ENCODE measurements around the gene SNRPA.

Gene SNRPA

GRCh38 chr19:40800339-40800996 is 49.5 kb downstream of the SNRPA start:
- in situ Hi-C loops (cut with MboI; ENCODE audit: low sequenced_read_pairs): loop anchor here (25.0 kb wide), 1 partner anchor 337 kb away; no protein-coding TSS in a partner anchor

- in situ Hi-C loops (cut with MboI; ENCODE audit: low sequenced_read_pairs): loop anchor here (25.0 kb wide), 1 partner anchor 336 kb away; no protein-coding TSS in a partner anchor
Observed at GRCh38 chr19:40800997-40801377, 50.0 kb downstream of the SNRPA start.

GRCh38 chr19:40801426-40802299 is 50.7 kb downstream of the SNRPA start:
- in situ Hi-C loops (cut with MboI; ENCODE audit: low sequenced_read_pairs): loop anchor here (25.0 kb wide), 1 partner anchor 336 kb away; no protein-coding TSS in a partner anchor

- in situ Hi-C loops (cut with MboI; ENCODE audit: low sequenced_read_pairs): loop anchor here (25.0 kb wide), 1 partner anchor 335 kb away; no protein-coding TSS in a partner anchor
Observed at GRCh38 chr19:40802300-40803169, 51.5 kb downstream of the SNRPA start.

- in situ Hi-C loops (cut with MboI; ENCODE audit: low sequenced_read_pairs): loop anchor here (25.0 kb wide), 1 partner anchor 334 kb away; no protein-coding TSS in a partner anchor
Observed at GRCh38 chr19:40803170-40803856, 52.3 kb downstream of the SNRPA start.

GRCh38 chr19:40803857-40804782 is 53.1 kb downstream of the SNRPA start:
- in situ Hi-C loops (cut with MboI; ENCODE audit: low sequenced_read_pairs): loop anchor here (25.0 kb wide), 1 partner anchor 333 kb away; no protein-coding TSS in a partner anchor

GRCh38 chr19:40804783-40805242 is 53.8 kb downstream of the SNRPA start:
- in situ Hi-C loops (cut with MboI; ENCODE audit: low sequenced_read_pairs): loop anchor here (25.0 kb wide), 1 partner anchor 332 kb away; no protein-coding TSS in a partner anchor

- in situ Hi-C loops (cut with MboI; ENCODE audit: low sequenced_read_pairs): loop anchor here (25.0 kb wide), 1 partner anchor 332 kb away; no protein-coding TSS in a partner anchor
Observed at GRCh38 chr19:40805258-40805868, 54.4 kb downstream of the SNRPA start.

- in situ Hi-C loops (cut with MboI; ENCODE audit: low sequenced_read_pairs): loop anchor here (25.0 kb wide), 1 partner anchor 331 kb away; no protein-coding TSS in a partner anchor
Observed at GRCh38 chr19:40806423-40807146, 55.6 kb downstream of the SNRPA start.

GRCh38 chr19:40807147-40808020 is 56.4 kb downstream of the SNRPA start:
- in situ Hi-C loops (cut with MboI; ENCODE audit: low sequenced_read_pairs): loop anchor here (25.0 kb wide), 1 partner anchor 330 kb away; no protein-coding TSS in a partner anchor

- in situ Hi-C loops (cut with MboI; ENCODE audit: low sequenced_read_pairs): loop anchor here (25.0 kb wide), 1 partner anchor 329 kb away; no protein-coding TSS in a partner anchor
Observed at GRCh38 chr19:40808021-40808325, 57.0 kb downstream of the SNRPA start.

- in situ Hi-C loops (cut with MboI; ENCODE audit: low sequenced_read_pairs): loop anchor here (25.0 kb wide), 1 partner anchor 329 kb away; no protein-coding TSS in a partner anchor
Observed at GRCh38 chr19:40808497-40808896, 57.5 kb downstream of the SNRPA start.

- in situ Hi-C loops (cut with MboI; ENCODE audit: low sequenced_read_pairs): loop anchor here (25.0 kb wide), 1 partner anchor 328 kb away; no protein-coding TSS in a partner anchor
Observed at GRCh38 chr19:40809358-40810086, 58.5 kb downstream of the SNRPA start.

- in situ Hi-C loops (cut with MboI; ENCODE audit: low sequenced_read_pairs): loop anchor here (25.0 kb wide), 1 partner anchor 327 kb away; no protein-coding TSS in a partner anchor
Observed at GRCh38 chr19:40810160-40810559, 59.2 kb downstream of the SNRPA start.

GRCh38 chr19:40810649-40811408 is 59.8 kb downstream of the SNRPA start:
- in situ Hi-C loops (cut with MboI; ENCODE audit: low sequenced_read_pairs): loop anchor here (25.0 kb wide), 1 partner anchor 326 kb away; no protein-coding TSS in a partner anchor

Data from HL-60/S4 (cell line).